ENCODE measurements around the gene IFIT1.

IFIT1 gene

DNA sequence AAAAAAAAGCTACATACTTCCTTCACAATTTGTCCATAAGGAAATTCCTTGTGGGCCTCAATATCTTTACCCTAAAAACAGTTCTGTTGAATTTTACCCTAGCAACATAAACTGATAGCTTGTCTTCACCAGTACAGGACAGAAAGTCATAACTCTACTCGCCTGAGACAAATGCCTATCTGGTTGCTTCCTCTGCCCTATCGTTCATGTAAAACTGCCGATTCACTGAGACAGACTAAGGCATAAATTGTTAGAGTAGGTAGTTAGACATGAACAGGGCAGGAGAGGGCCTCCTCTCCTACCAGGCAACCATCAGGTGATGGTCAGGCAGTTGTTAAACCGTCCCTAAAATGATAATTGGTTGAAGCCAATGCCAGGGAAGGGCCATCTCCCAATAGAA, 39.6 kb upstream of the IFIT1 start:
- Histone ChIP-seq H3K4me3 (replicated peaks; ENCODE audit: insufficient read depth, low read length) (no peak overlapping the region), H3K27me3 (ENCODE audit: insufficient read depth, poor library complexity, severe bottlenecking) (no peaks in the 10 kb centered on the region), H3K27ac (replicated peaks) (no peak overlapping the region)
- TF ChIP-seq SPI1 (IDR thresholded peaks at IDR 0.05; ENCODE audit: borderline replicate concordance, low read depth) (no peak), GABPA (IDR thresholded peaks at IDR 0.05; ENCODE audit: low read depth) (no peak), POLR2AphosphoS5 (IDR thresholded peaks at IDR 0.05; ENCODE audit: low read depth) (no peak)
- TF ChIP-seq, protein P1, sequence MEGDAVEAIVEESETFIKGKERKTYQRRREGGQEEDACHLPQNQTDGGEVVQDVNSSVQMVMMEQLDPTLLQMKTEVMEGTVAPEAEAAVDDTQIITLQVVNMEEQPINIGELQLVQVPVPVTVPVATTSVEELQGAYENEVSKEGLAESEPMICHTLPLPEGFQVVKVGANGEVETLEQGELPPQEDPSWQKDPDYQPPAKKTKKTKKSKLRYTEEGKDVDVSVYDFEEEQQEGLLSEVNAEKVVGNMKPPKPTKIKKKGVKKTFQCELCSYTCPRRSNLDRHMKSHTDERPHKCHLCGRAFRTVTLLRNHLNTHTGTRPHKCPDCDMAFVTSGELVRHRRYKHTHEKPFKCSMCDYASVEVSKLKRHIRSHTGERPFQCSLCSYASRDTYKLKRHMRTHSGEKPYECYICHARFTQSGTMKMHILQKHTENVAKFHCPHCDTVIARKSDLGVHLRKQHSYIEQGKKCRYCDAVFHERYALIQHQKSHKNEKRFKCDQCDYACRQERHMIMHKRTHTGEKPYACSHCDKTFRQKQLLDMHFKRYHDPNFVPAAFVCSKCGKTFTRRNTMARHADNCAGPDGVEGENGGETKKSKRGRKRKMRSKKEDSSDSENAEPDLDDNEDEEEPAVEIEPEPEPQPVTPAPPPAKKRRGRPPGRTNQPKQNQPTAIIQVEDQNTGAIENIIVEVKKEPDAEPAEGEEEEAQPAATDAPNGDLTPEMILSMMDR (IDR thresholded peaks at IDR 0.05; ENCODE audit: insufficient read depth, low read length), result no peak
- TF ChIP-seq, protein P2, sequence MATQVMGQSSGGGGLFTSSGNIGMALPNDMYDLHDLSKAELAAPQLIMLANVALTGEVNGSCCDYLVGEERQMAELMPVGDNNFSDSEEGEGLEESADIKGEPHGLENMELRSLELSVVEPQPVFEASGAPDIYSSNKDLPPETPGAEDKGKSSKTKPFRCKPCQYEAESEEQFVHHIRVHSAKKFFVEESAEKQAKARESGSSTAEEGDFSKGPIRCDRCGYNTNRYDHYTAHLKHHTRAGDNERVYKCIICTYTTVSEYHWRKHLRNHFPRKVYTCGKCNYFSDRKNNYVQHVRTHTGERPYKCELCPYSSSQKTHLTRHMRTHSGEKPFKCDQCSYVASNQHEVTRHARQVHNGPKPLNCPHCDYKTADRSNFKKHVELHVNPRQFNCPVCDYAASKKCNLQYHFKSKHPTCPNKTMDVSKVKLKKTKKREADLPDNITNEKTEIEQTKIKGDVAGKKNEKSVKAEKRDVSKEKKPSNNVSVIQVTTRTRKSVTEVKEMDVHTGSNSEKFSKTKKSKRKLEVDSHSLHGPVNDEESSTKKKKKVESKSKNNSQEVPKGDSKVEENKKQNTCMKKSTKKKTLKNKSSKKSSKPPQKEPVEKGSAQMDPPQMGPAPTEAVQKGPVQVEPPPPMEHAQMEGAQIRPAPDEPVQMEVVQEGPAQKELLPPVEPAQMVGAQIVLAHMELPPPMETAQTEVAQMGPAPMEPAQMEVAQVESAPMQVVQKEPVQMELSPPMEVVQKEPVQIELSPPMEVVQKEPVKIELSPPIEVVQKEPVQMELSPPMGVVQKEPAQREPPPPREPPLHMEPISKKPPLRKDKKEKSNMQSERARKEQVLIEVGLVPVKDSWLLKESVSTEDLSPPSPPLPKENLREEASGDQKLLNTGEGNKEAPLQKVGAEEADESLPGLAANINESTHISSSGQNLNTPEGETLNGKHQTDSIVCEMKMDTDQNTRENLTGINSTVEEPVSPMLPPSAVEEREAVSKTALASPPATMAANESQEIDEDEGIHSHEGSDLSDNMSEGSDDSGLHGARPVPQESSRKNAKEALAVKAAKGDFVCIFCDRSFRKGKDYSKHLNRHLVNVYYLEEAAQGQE (IDR thresholded peaks at IDR 0.05; ENCODE audit: insufficient replicate concordance, low read depth), result no peak
- no peak for DNase-seq (ENCODE audit: low read depth in 1 of 2, low spot score in 1 of 2)

DNA sequence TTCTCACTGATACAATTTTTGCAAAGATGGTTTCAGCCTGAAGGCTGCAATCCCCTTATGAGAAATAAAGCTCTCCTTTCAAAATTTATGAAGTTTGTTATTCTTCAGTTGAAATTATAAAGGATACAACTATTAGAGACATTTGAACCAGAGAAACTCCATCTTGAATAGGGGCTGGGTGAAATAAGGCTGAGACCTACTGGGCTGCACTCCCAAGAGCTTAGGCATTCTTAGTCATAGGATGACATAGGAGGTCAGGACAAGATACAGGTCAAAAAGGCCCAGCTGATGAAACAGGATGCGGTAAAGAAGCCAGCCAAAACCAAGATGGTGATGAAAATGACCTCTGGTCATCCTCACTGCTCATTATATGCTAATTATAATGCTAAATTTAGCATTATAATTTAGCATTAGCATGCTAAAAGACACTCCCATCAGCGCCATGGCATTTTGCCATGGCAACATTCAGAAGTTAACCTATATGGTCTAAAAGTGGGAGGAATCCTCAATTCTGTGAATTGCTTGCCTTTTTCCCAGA, 37.0 kb upstream of the IFIT1 start:
- H3K27me3 ChIP-seq (ENCODE audit: insufficient read depth, poor library complexity, severe bottlenecking), result no peaks in the 10 kb centered on the region
- H3K27ac ChIP-seq (replicated peaks), result no peak overlapping the region
- TF ChIP-seq POLR2AphosphoS5 (IDR thresholded peaks at IDR 0.05; ENCODE audit: low read depth), result no peak
- TF ChIP-seq, protein P1 (IDR thresholded peaks at IDR 0.05; ENCODE audit: insufficient read depth, low read length), result no peak
- no peak for TF ChIP-seq GABPA (IDR thresholded peaks at IDR 0.05; ENCODE audit: low read depth)
- TF ChIP-seq, protein P2 (IDR thresholded peaks at IDR 0.05; ENCODE audit: insufficient replicate concordance, low read depth), result no peak
- no peak for TF ChIP-seq SPI1 (IDR thresholded peaks at IDR 0.05; ENCODE audit: borderline replicate concordance, low read depth)
- DNase-seq (ENCODE audit: low read depth in 1 of 2, low spot score in 1 of 2), result no peak
- H3K4me3 ChIP-seq (replicated peaks; ENCODE audit: insufficient read depth, low read length), result no peak overlapping the region

DNA sequence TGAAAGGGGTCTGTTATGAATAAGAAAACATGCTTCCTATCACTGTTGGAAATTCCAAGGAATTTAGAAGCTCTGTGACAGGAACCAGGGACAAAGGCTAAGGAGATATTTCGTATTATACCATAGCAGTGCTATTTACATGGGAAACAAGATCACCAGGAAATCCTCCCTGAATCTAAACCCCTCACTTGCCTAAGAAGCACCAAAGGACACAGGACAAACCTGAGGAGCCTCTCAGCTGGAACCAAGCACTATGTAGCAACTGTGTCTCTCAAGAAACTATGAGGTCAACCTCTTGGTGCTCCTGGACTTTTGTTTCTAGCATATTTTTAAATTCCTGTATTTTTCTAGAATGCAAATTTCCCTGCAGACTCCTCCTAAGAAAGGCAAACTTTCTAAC, 35.3 kb upstream of the IFIT1 start:
- Histone ChIP-seq H3K27ac (replicated peaks) (no peak overlapping the region), H3K27me3 (ENCODE audit: insufficient read depth, poor library complexity, severe bottlenecking) (no peaks in the 10 kb centered on the region), H3K4me3 (replicated peaks; ENCODE audit: insufficient read depth, low read length) (no peak overlapping the region)
- TF ChIP-seq GABPA (IDR thresholded peaks at IDR 0.05; ENCODE audit: low read depth), result no peak
- TF ChIP-seq, protein P2 (IDR thresholded peaks at IDR 0.05; ENCODE audit: insufficient replicate concordance, low read depth), result no peak
- TF ChIP-seq, protein P1 (IDR thresholded peaks at IDR 0.05; ENCODE audit: insufficient read depth, low read length), result no peak
- no peak for TF ChIP-seq POLR2AphosphoS5 (IDR thresholded peaks at IDR 0.05; ENCODE audit: low read depth)
- TF ChIP-seq SPI1 (IDR thresholded peaks at IDR 0.05; ENCODE audit: borderline replicate concordance, low read depth), result no peak
- DNase-seq (ENCODE audit: low read depth in 1 of 2, low spot score in 1 of 2), result no peak
